HG03108 (cell line): ENCODE data around the gene ENPP3.
"Not testable (repeated sequence)": the region's sequence is repeated elsewhere in the genome, so short reads cannot be mapped to it uniquely, and the experiment has no call there.

Source experiments
- ATAC-seq: cut with Tn5 transposase; IDR thresholded peaks from one replicate; pipeline ENCODE4 v1.9.1; 2021; ENCODE audit warnings: moderate library complexity; ENCODE audit not compliant: unreplicated experiment

ENPP3 gene

GRCh38 chr6:131683479-131683878 lies 46.4 kb downstream of the ENPP3 start:
- ATAC-seq, result peak; percentile 64

GRCh38 chr6:131685266-131685780 lies 48.2 kb downstream of the ENPP3 start:
- peak; percentile 64 for ATAC-seq

DNA sequence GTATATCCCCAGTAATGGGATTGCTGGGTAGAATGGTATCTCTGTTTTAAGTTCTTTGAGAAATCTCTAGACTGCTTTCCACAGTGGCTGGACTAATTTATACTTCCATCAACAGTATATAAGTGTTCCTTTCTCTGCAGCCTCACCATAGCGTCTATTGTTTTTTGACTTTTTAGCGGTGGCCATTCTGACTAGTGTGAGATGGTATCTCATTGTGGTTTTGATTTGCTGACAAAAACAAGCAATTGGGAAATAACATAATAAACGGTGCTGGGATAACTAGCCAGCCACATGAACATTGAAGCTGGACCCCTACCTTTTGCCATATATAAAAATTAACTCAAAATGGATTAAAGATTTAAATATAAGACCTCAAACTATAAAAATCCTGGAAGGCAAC lies 49.9 kb downstream of the ENPP3 start:
- ATAC-seq, result no peak

DNA sequence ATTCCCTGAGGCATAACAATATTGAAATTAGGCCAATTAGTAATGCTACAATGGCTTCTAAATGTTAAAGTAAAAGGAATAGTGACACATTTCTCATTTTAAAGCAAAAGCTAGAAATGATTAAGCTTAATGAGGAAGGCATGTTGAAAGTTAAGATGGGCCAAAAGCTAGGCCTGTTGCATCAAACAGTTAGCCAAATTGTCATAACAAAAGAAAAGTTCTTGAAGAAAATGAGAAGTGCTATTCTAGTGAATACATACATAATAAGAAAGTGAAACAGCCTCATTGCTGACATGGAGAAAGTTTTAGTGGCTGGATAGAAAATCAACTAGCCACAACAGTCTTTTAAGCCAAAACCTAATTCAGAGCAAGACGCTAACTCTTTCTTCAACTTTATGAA lies 51.2 kb downstream of the ENPP3 start:
- ATAC-seq, result peak; percentile 62

- no peak for ATAC-seq
Observed at GRCh38 chr6:131692031-131692430, 54.9 kb downstream of the ENPP3 start.

- ATAC-seq, result no peak
Observed at GRCh38 chr6:131692589-131692988, 55.5 kb downstream of the ENPP3 start.

GRCh38 chr6:131693384-131693783 lies 56.3 kb downstream of the ENPP3 start:
- ATAC-seq, result no peak

- ATAC-seq, result peak; percentile 87
Observed at GRCh38 chr6:131694832-131695426, 57.8 kb downstream of the ENPP3 start.

GRCh38 chr6:131696956-131697355 lies 59.9 kb downstream of the ENPP3 start:
- no peak for ATAC-seq

DNA sequence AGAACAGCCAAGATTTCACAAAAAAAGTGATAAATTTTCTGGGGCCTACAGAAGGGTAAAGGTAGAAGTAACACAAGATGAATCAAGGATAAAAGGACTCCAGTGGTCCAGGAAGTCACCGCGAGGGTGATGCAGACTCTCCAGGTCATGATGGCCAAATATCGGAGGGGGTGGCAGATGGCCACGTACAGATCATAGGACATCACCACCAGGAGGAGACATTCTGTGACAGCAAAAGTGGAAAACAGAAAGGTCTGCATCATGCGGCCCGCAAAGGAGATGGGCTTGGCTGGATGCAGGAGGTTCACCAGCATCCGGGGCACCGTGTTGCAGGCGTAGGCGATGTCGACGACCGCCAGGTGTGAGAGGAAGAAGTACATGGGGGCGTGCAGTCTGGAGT lies 63.7 kb downstream of the ENPP3 start:
- not testable (repeated sequence) for ATAC-seq

GRCh38 chr6:131703905-131704304 lies 66.8 kb downstream of the ENPP3 start:
- ATAC-seq, result not testable (repeated sequence)

- ATAC-seq, result not testable (repeated sequence)
Observed at GRCh38 chr6:131710917-131711316, 73.8 kb downstream of the ENPP3 start, which contains the start of gene CTAGE9. Gene CTAGE9, minus strand, starts transcription at chr6:131711017. Its CDS starts 0 bp downstream, at chr6:131711017.

- ATAC-seq, result peak; percentile 52
Observed at GRCh38 chr6:131715567-131715966, 78.5 kb downstream of the ENPP3 start.

- ATAC-seq, result no peak
Observed at GRCh38 chr6:131717836-131718542, 80.9 kb downstream of the ENPP3 start.

GRCh38 chr6:131721161-131721560 lies 84.1 kb downstream of the ENPP3 start:
- ATAC-seq, result no peak

GRCh38 chr6:131724114-131724513 lies 87.0 kb downstream of the ENPP3 start:
- no peak for ATAC-seq

GRCh38 chr6:131727467-131727866 lies 90.4 kb downstream of the ENPP3 start:
- ATAC-seq, result no peak

- ATAC-seq, result no peak
Observed at GRCh38 chr6:131727868-131728267, 90.8 kb downstream of the ENPP3 start.

DNA sequence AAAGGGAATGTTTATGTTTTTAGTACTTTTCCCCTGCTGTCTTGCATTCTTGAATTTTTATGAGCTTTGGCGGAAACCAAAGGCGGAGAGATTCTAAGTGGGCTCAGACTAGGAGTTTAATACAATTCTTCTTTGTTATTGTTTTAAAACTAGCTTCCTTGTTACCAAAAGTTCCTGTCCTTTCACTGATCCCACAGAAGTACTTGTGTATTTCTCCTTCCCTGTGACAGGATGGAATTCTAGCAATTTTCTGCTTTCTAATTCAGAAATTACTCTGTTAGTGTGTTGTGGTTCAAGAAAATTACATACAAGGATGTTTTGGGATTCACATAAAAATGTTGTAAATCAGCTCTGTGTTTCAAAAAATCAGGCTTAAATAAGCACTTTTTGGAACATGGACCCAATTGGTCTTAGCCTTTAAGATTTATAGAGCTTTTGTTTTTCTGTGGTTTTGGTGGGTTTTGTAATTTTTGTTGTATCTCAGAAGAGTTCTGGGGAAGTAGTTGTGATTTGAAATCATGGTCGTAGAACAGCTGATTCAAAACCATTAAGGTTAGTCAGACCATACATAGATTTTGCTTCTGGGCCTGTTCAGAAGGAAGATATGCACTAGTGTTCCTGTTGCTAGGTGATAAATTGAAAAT lies 91.3 kb downstream of the ENPP3 start:
- ATAC-seq, result no peak

DNA sequence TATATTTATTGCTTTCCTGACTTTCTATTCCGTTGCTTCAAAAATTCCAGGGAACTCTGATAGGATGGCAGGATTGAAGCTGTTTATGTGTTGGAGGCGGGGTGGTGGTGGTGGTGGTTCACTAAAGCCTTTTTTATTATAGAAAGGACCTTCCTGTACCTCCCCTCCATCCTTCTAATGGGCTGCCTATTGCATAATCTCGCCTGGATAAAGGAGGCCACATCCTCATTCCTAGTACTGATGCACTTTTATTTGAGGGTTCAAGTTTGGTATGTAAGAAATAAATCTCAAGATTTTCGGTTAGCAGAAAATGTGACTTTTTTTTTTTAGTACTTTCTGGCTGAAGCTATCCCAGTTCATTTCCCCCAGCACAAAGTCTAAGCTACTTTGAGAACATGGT lies 92.4 kb downstream of the ENPP3 start:
- ATAC-seq, result no peak

- ATAC-seq, result no peak
Observed at GRCh38 chr6:131730264-131730663, 93.2 kb downstream of the ENPP3 start.

GRCh38 chr6:131731224-131731623 lies 94.1 kb downstream of the ENPP3 start:
- ATAC-seq, result no peak
